ENCODE results near the gene DGLUCY.
A peak's percentile ranks its signal among the peaks of the same experiment; 100 is the strongest.
"Not testable (repeated sequence)": the region's sequence is repeated elsewhere in the genome, so short reads cannot be mapped to it uniquely, and the experiment has no call there.

The DGLUCY gene

GRCh38 chr14:91234791-91235114 is 120.9 kb downstream of the DGLUCY start:
- DNase-seq (ENCODE audit: low spot score): no peak

- DNase-seq (ENCODE audit: low spot score): no peak
These were observed 122.0 kb downstream of the DGLUCY start for GRCh38 chr14:91235841-91236240.

- DNase-seq (ENCODE audit: low spot score): no peak
These were observed 123.3 kb downstream of the DGLUCY start for GRCh38 chr14:91237219-91237618.

GRCh38 chr14:91238085-91238484 is 124.2 kb downstream of the DGLUCY start:
- DNase-seq (ENCODE audit: low spot score): no peak

GRCh38 chr14:91238661-91239060 is 124.8 kb downstream of the DGLUCY start:
- peak; percentile 29 for DNase-seq (ENCODE audit: low spot score)

GRCh38 chr14:91241863-91242262 is 128.0 kb downstream of the DGLUCY start:
- no peak for DNase-seq (ENCODE audit: low spot score)

- no peak for DNase-seq (ENCODE audit: low spot score)
These were observed 128.8 kb downstream of the DGLUCY start for GRCh38 chr14:91242635-91243034.

GRCh38 chr14:91243074-91243471 is 129.2 kb downstream of the DGLUCY start:
- no peak for DNase-seq (ENCODE audit: low spot score)

- DNase-seq (ENCODE audit: low spot score): no peak
These were observed 130.6 kb downstream of the DGLUCY start, which contains the start of gene GPR68 for GRCh38 chr14:91244501-91244901. Gene GPR68, minus strand, starts transcription at chr14:91244704. Its CDS starts 9,654 bp downstream, at chr14:91235050.

GRCh38 chr14:91245029-91245428 is 131.2 kb downstream of the DGLUCY start:
- no peak for DNase-seq (ENCODE audit: low spot score)

- not testable (repeated sequence) for DNase-seq (ENCODE audit: low spot score)
These were observed 131.7 kb downstream of the DGLUCY start for GRCh38 chr14:91245616-91246015.

- DNase-seq (ENCODE audit: low spot score): no peak
These were observed 132.4 kb downstream of the DGLUCY start for GRCh38 chr14:91246051-91246852.

GRCh38 chr14:91249841-91250616 is 136.2 kb downstream of the DGLUCY start:
- no peak for DNase-seq (ENCODE audit: low spot score)

- no peak for DNase-seq (ENCODE audit: low spot score)
These were observed 137.0 kb downstream of the DGLUCY start for GRCh38 chr14:91250912-91251311.

- DNase-seq (ENCODE audit: low spot score): no peak
These were observed 139.3 kb downstream of the DGLUCY start for GRCh38 chr14:91252871-91253794.

- no peak for DNase-seq (ENCODE audit: low spot score)
These were observed 140.0 kb downstream of the DGLUCY start for GRCh38 chr14:91253795-91254323.

- DNase-seq (ENCODE audit: low spot score): no peak
These were observed 140.6 kb downstream of the DGLUCY start for GRCh38 chr14:91254461-91254860.

GRCh38 chr14:91255026-91255695 is 141.3 kb downstream of the DGLUCY start:
- DNase-seq (ENCODE audit: low spot score): no peak

- DNase-seq (ENCODE audit: low spot score): no peak
These were observed 142.8 kb downstream of the DGLUCY start for GRCh38 chr14:91256661-91257060.

GRCh38 chr14:91257328-91258010 is 143.6 kb downstream of the DGLUCY start:
- DNase-seq (ENCODE audit: low spot score): no peak
